HL-60 (cell line): ENCODE measurements around the gene TFB2M.

Experiments
- POLR2AphosphoS5 ChIP-seq: IDR thresholded peaks from 2 replicates; pipeline ENCODE4 v1.6.1; 2012; ENCODE audit warnings: low read depth
- TF ChIP-seq, protein P1 (sequence below): IDR thresholded peaks from one replicate; pipeline ENCODE4 v1.5.1; 2011; ENCODE audit warnings: low read length, control low read depth, inconsistent platforms; ENCODE audit not compliant: insufficient read depth

- TF ChIP-seq, protein P1, sequence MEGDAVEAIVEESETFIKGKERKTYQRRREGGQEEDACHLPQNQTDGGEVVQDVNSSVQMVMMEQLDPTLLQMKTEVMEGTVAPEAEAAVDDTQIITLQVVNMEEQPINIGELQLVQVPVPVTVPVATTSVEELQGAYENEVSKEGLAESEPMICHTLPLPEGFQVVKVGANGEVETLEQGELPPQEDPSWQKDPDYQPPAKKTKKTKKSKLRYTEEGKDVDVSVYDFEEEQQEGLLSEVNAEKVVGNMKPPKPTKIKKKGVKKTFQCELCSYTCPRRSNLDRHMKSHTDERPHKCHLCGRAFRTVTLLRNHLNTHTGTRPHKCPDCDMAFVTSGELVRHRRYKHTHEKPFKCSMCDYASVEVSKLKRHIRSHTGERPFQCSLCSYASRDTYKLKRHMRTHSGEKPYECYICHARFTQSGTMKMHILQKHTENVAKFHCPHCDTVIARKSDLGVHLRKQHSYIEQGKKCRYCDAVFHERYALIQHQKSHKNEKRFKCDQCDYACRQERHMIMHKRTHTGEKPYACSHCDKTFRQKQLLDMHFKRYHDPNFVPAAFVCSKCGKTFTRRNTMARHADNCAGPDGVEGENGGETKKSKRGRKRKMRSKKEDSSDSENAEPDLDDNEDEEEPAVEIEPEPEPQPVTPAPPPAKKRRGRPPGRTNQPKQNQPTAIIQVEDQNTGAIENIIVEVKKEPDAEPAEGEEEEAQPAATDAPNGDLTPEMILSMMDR, result no peak
- TF ChIP-seq POLR2AphosphoS5, result no peak
Measured at GRCh38 chr1:246571953-246572352, 5.9 kb upstream of the TFB2M start.
